ENCODE measurements around the gene CLMP. TPM values are rescaled to one million over a fixed set of nuclear protein-coding genes. Genes with fewer than 3 reads are reported as not detected.

CLMP gene
- polyA plus RNA-seq, 2 of the 4 experiments (the other 2 are of a cell fraction): 15.7 to 17.1 TPM

DNA sequence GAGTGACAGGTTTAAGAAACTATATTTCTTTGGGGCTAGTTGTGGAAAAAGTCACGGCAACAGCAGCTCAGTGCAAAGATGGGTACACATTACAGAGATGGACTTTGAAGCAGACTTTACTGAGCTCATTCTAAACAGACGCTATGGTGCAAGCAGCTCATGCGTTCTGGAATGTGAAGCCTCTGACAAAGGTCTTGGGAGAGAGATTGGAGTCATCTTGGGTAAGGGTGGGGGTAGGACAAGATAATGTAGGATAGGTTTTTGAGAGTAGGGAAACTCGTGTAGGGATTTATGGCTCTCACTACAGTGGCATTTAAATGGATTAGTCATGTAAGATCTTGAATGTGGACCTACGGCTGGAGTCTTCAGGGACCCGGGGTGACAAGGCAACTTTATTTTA, 36.2 kb upstream of the CLMP start:
- peaks cover 22% of the 10 kb centered on the region for H3K4me1 ChIP-seq
- FAIRE-seq (no peak), DNase-seq (ENCODE audit: low read depth in 1 of 2, low spot score in 1 of 2) (peak; percentile 38 to 72), ATAC-seq (peak; percentile 82 to 90)
- no peak overlapping the region for H3K4me3 ChIP-seq
- no peaks in the 10 kb centered on the region for H3K9me3 ChIP-seq
- TF ChIP-seq ZSCAN20 (CRISPR knock-in tag; IDR thresholded peaks at IDR 0.05): no peak
- TF ChIP-seq HDAC2 (IDR thresholded peaks at IDR 0.05): no peak
- no peak for TF ChIP-seq FOSB (CRISPR knock-in tag; IDR thresholded peaks at IDR 0.05)
- TF ChIP-seq CTCF (IDR thresholded peaks at IDR 0.05): no peak
- no peak for TF ChIP-seq RFX5 (IDR thresholded peaks at IDR 0.05)
- TF ChIP-seq POLR2A (IDR thresholded peaks at IDR 0.05; ENCODE audit: low read length): no peak
- no peak for TF ChIP-seq ZC3H11A (IDR thresholded peaks at IDR 0.05)
- no peak for TF ChIP-seq EHMT2 (IDR thresholded peaks at IDR 0.05; ENCODE audit: low read depth)
- no peak for TF ChIP-seq SREBF2 (IDR thresholded peaks at IDR 0.05)
- TF ChIP-seq NPAS2 (CRISPR knock-in tag; IDR thresholded peaks at IDR 0.05; ENCODE audit: borderline replicate concordance): no peak
- TF ChIP-seq, protein P1, sequence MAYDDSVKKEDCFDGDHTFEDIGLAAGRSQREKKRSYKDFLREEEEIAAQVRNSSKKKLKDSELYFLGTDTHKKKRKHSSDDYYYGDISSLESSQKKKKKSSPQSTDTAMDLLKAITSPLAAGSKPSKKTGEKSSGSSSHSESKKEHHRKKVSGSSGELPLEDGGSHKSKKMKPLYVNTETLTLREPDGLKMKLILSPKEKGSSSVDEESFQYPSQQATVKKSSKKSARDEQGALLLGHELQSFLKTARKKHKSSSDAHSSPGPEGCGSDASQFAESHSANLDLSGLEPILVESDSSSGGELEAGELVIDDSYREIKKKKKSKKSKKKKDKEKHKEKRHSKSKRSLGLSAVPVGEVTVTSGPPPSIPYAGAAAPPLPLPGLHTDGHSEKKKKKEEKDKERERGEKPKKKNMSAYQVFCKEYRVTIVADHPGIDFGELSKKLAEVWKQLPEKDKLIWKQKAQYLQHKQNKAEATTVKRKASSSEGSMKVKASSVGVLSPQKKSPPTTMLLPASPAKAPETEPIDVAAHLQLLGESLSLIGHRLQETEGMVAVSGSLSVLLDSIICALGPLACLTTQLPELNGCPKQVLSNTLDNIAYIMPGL (CRISPR knock-in tag; IDR thresholded peaks at IDR 0.05; ENCODE audit: borderline replicate concordance): no peak
- no peak for TF ChIP-seq ZFP36 (IDR thresholded peaks at IDR 0.05; ENCODE audit: borderline replicate concordance, partially characterized antibody)
- no peak for TF ChIP-seq RNF2 (IDR thresholded peaks at IDR 0.05; ENCODE audit: borderline replicate concordance, low read depth)
- TF ChIP-seq, protein P2, sequence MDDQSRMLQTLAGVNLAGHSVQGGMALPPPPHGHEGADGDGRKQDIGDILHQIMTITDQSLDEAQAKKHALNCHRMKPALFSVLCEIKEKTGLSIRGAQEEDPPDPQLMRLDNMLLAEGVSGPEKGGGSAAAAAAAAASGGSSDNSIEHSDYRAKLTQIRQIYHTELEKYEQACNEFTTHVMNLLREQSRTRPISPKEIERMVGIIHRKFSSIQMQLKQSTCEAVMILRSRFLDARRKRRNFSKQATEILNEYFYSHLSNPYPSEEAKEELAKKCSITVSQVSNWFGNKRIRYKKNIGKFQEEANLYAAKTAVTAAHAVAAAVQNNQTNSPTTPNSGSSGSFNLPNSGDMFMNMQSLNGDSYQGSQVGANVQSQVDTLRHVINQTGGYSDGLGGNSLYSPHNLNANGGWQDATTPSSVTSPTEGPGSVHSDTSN (IDR thresholded peaks at IDR 0.05): no peak
- TF ChIP-seq TP53 (CRISPR knock-in tag; IDR thresholded peaks at IDR 0.05): no peak
- TF ChIP-seq HEYL (CRISPR knock-in tag; IDR thresholded peaks at IDR 0.05): no peak
- TF ChIP-seq JUNB (IDR thresholded peaks at IDR 0.05): no peak
- TF ChIP-seq RCOR1 (IDR thresholded peaks at IDR 0.05; ENCODE audit: low read depth, low read length): no peak
- ChIA-PET POLR2A (no interaction called here), CTCF (interaction anchor here (2.9 to 20.3 kb wide), 2 partner anchors 15 to 124 kb away, joined by 16 to 358 read pairs; no protein-coding TSS in a partner anchor)
- WGBS (ENCODE audit: missing lambda C conversion rate): 2% methylated on average over 6 of the region's 6 CpGs
- peak overlapping the region; percentile 45 for H3K4me2 ChIP-seq
- H3K27ac ChIP-seq: peak overlapping the region; percentile 62 to 79

DNA sequence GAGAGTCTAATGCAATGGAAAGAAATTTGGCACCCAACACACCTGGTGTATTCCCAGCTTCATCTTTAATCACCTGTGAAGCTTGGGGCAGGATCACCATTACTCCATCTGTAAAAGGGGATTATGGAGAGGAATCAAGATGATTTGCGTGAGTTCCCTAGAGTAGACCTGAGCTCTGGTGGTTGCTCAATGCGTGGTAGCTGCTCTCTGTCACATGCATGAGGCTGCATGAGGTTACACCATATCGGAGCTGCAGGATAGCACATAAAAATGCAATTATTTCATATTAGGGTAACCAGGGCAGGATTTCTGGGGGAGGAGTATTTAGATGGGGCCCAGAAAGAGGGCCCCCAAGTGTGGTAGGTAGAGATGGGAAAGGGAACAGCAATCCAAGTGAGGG, 35.3 kb upstream of the CLMP start:
- Histone ChIP-seq H3K4me3 (no peak overlapping the region), H3K27ac (peak overlapping the region; percentile 62 to 79; a peak in 5 of 6 replicates), H3K9me3 (no peaks in the 10 kb centered on the region), H3K4me2 (no peak overlapping the region), H3K4me1 (peaks cover 22% of the 10 kb centered on the region)
- CTCF ChIA-PET: interaction anchor here (0.5 to 20.3 kb wide), 4 partner anchors 16 to 123 kb away, joined by 3 to 358 read pairs (median 10); no protein-coding TSS in a partner anchor
- POLR2A ChIA-PET: no interaction called here
- ATAC-seq (no peak), FAIRE-seq (no peak), DNase-seq (ENCODE audit: low read depth in 1 of 2, low spot score in 1 of 2) (no peak)
- WGBS (ENCODE audit: missing lambda C conversion rate): 97% methylated on average over 2 of the region's 3 CpGs
- TF ChIP-seq FOSL2 (IDR thresholded peaks at IDR 0.05) (no peak), FOSL2 (CRISPR knock-in tag; IDR thresholded peaks at IDR 0.05) (no peak), EHMT2 (IDR thresholded peaks at IDR 0.05; ENCODE audit: low read depth) (no peak), SMC3 (IDR thresholded peaks at IDR 0.05) (no peak), POLR2AphosphoS2 (conservative IDR thresholded peaks at IDR 0.05; ENCODE audit: low read length) (no peak), KDM1A (IDR thresholded peaks at IDR 0.05; ENCODE audit: low read depth) (no peak), BCL3 (IDR thresholded peaks at IDR 0.05) (no peak), JUN (IDR thresholded peaks at IDR 0.05) (no peak), CBX2 (IDR thresholded peaks at IDR 0.05; ENCODE audit: borderline replicate concordance, low read depth) (no peak), HDAC2 (IDR thresholded peaks at IDR 0.05) (no peak), E2F6 (IDR thresholded peaks at IDR 0.05; ENCODE audit: borderline replicate concordance, low read depth) (no peak), TFCP2L1 (CRISPR knock-in tag; IDR thresholded peaks at IDR 0.05) (no peak), NPAS2 (CRISPR knock-in tag; IDR thresholded peaks at IDR 0.05; ENCODE audit: borderline replicate concordance) (no peak), EP300 (IDR thresholded peaks at IDR 0.05) (no peak), ZSCAN20 (CRISPR knock-in tag; IDR thresholded peaks at IDR 0.05) (no peak), HEYL (CRISPR knock-in tag; IDR thresholded peaks at IDR 0.05) (no peak), CHD4 (IDR thresholded peaks at IDR 0.05; ENCODE audit: borderline replicate concordance) (no peak), SREBF2 (IDR thresholded peaks at IDR 0.05) (no peak)
- TF ChIP-seq, protein P3, sequence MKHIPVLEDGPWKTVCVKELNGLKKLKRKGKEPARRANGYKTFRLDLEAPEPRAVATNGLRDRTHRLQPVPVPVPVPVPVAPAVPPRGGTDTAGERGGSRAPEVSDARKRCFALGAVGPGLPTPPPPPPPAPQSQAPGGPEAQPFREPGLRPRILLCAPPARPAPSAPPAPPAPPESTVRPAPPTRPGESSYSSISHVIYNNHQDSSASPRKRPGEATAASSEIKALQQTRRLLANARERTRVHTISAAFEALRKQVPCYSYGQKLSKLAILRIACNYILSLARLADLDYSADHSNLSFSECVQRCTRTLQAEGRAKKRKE (CRISPR knock-in tag; IDR thresholded peaks at IDR 0.05; ENCODE audit: low read depth): no peak
